22Rv1 (cell line): Measurements from ENCODE around the gene HBM.
A peak's percentile ranks its signal among the peaks of the same experiment; 100 is the strongest.

ENCODE experiments used
- CTCF ChIP-seq: fragments of 450-650 bp; IDR thresholded peaks from 2 replicates; pipeline ENCODE4 v1.5.1; 2017; ENCODE audit warnings: mild to moderate bottlenecking
- ZFX ChIP-seq: fragments of 450-650 bp; IDR thresholded peaks from 2 replicates; pipeline ENCODE4 v1.6.1; 2017; ENCODE audit warnings: antibody characterized with exemption, borderline replicate concordance

- TF ChIP-seq CTCF: peak; percentile 76
- no peak for TF ChIP-seq ZFX
Observed at GRCh38 chr16:117379-118365, 48.1 kb upstream of the HBM start.
